Measurements from ENCODE around the gene OBP2A.

The OBP2A gene

GRCh38 chr9:135577256-135577655, 31.3 kb downstream of the OBP2A start:
- DNase-seq (ENCODE audit: low read depth in 2 of 2) = no peak

GRCh38 chr9:135579356-135579755, 33.4 kb downstream of the OBP2A start:
- DNase-seq (ENCODE audit: low read depth in 2 of 2) = no peak

- no peak for DNase-seq (ENCODE audit: low read depth in 2 of 2)
Measured at GRCh38 chr9:135579889-135580660, 34.1 kb downstream of the OBP2A start.

GRCh38 chr9:135580664-135581380, 34.9 kb downstream of the OBP2A start:
- DNase-seq (ENCODE audit: low read depth in 2 of 2) = no peak

GRCh38 chr9:135581636-135582426, 35.9 kb downstream of the OBP2A start:
- no peak for DNase-seq (ENCODE audit: low read depth in 2 of 2)

GRCh38 chr9:135582541-135582940, 36.6 kb downstream of the OBP2A start:
- DNase-seq (ENCODE audit: low read depth in 2 of 2) = no peak

GRCh38 chr9:135582966-135583687, 37.2 kb downstream of the OBP2A start:
- DNase-seq (ENCODE audit: low read depth in 2 of 2) = no peak

GRCh38 chr9:135583688-135584011, 37.7 kb downstream of the OBP2A start:
- DNase-seq (ENCODE audit: low read depth in 2 of 2) = no peak

- DNase-seq (ENCODE audit: low read depth in 2 of 2) = no peak
Measured at GRCh38 chr9:135584371-135584770, 38.4 kb downstream of the OBP2A start.

GRCh38 chr9:135584934-135585333, 39.0 kb downstream of the OBP2A start:
- no peak for DNase-seq (ENCODE audit: low read depth in 2 of 2)

GRCh38 chr9:135586601-135587109, 40.7 kb downstream of the OBP2A start:
- no peak for DNase-seq (ENCODE audit: low read depth in 2 of 2)

- DNase-seq (ENCODE audit: low read depth in 2 of 2) = no peak
Measured at GRCh38 chr9:135587658-135588057, 41.7 kb downstream of the OBP2A start.

GRCh38 chr9:135588371-135588770, 42.4 kb downstream of the OBP2A start:
- no peak for DNase-seq (ENCODE audit: low read depth in 2 of 2)

- no peak for DNase-seq (ENCODE audit: low read depth in 2 of 2)
Measured at GRCh38 chr9:135588886-135589595, 43.1 kb downstream of the OBP2A start.

GRCh38 chr9:135589596-135590485, 43.9 kb downstream of the OBP2A start:
- DNase-seq (ENCODE audit: low read depth in 2 of 2) = no peak

GRCh38 chr9:135590486-135591079, 44.7 kb downstream of the OBP2A start:
- no peak for DNase-seq (ENCODE audit: low read depth in 2 of 2)

- no peak for DNase-seq (ENCODE audit: low read depth in 2 of 2)
Measured at GRCh38 chr9:135591506-135592330, 45.8 kb downstream of the OBP2A start.

- DNase-seq (ENCODE audit: low read depth in 2 of 2) = no peak
Measured at GRCh38 chr9:135592331-135592590, 46.3 kb downstream of the OBP2A start.

- DNase-seq (ENCODE audit: low read depth in 2 of 2) = no peak
Measured at GRCh38 chr9:135592625-135593024, 46.7 kb downstream of the OBP2A start.
